ENCODE measurements around the gene XRN1. TPM values are rescaled to one million over a fixed set of nuclear protein-coding genes. Genes with fewer than 3 reads are reported as not detected.
A peak's percentile ranks its signal among the peaks of the same experiment; 100 is the strongest.
"Not testable (repeated sequence)": the region's sequence is repeated elsewhere in the genome, so short reads cannot be mapped to it uniquely, and the experiment has no call there.

Gene XRN1
- total RNA-seq, 1 donor, result 57.5 TPM

GRCh38 chr3:142356818-142357217 lies 91.0 kb downstream of the XRN1 start:
- H3K4me3 ChIP-seq (ENCODE audit: insufficient read depth, low read length), result no peak overlapping the region
- H3K36me3 ChIP-seq (ENCODE audit: insufficient read depth, low read length), result peaks cover 55% of the 10 kb centered on the region
- TF ChIP-seq CTCF (IDR thresholded peaks at IDR 0.05; ENCODE audit: extremely low read depth, low read depth, low read length), result no peak
- peak; percentile 46 for DNase-seq (ENCODE audit: insufficient read length, low spot score, missing footprints)
- no peaks in the 10 kb centered on the region for H4K20me1 ChIP-seq (ENCODE audit: insufficient read depth, low read length)
- no peak overlapping the region for H2AFZ ChIP-seq (ENCODE audit: low read length)
- H3K4me1 ChIP-seq (ENCODE audit: insufficient read depth, low read length), result peaks cover 6% of the 10 kb centered on the region
- no peaks in the 10 kb centered on the region for H3K27me3 ChIP-seq (ENCODE audit: insufficient read depth, low read length)
- H3K27ac ChIP-seq (ENCODE audit: low read depth, low read length), result no peak overlapping the region
- H3K79me2 ChIP-seq (ENCODE audit: insufficient read depth, low read length), result no peaks in the 10 kb centered on the region
- H3K4me2 ChIP-seq (ENCODE audit: insufficient read depth, low read length), result no peak overlapping the region
- H3K9me3 ChIP-seq (ENCODE audit: low read depth, low read length), result no peaks in the 10 kb centered on the region

- H3K9me3 ChIP-seq (ENCODE audit: low read depth, low read length), result no peaks in the 10 kb centered on the region
- no peak for DNase-seq (ENCODE audit: insufficient read length, low spot score, missing footprints)
- H4K20me1 ChIP-seq (ENCODE audit: insufficient read depth, low read length), result no peaks in the 10 kb centered on the region
- no peaks in the 10 kb centered on the region for H3K27me3 ChIP-seq (ENCODE audit: insufficient read depth, low read length)
- no peaks in the 10 kb centered on the region for H3K79me2 ChIP-seq (ENCODE audit: insufficient read depth, low read length)
- TF ChIP-seq CTCF (IDR thresholded peaks at IDR 0.05; ENCODE audit: extremely low read depth, low read depth, low read length), result no peak
- H3K36me3 ChIP-seq (ENCODE audit: insufficient read depth, low read length), result peaks cover 60% of the 10 kb centered on the region
- no peak overlapping the region for H3K27ac ChIP-seq (ENCODE audit: low read depth, low read length)
- H2AFZ ChIP-seq (ENCODE audit: low read length), result no peak overlapping the region
- H3K4me3 ChIP-seq (ENCODE audit: insufficient read depth, low read length), result no peak overlapping the region
- peaks cover 6% of the 10 kb centered on the region for H3K4me1 ChIP-seq (ENCODE audit: insufficient read depth, low read length)
- no peak overlapping the region for H3K4me2 ChIP-seq (ENCODE audit: insufficient read depth, low read length)
These were observed 92.1 kb downstream of the XRN1 start for GRCh38 chr3:142355692-142356091.

- no peak for DNase-seq (ENCODE audit: insufficient read length, low spot score, missing footprints)
- no peak for TF ChIP-seq CTCF (IDR thresholded peaks at IDR 0.05; ENCODE audit: extremely low read depth, low read depth, low read length)
- Histone ChIP-seq H3K27me3 (ENCODE audit: insufficient read depth, low read length) (no peaks in the 10 kb centered on the region), H3K36me3 (ENCODE audit: insufficient read depth, low read length) (peaks cover 64% of the 10 kb centered on the region), H3K79me2 (ENCODE audit: insufficient read depth, low read length) (no peaks in the 10 kb centered on the region), H3K4me3 (ENCODE audit: insufficient read depth, low read length) (no peak overlapping the region), H4K20me1 (ENCODE audit: insufficient read depth, low read length) (no peaks in the 10 kb centered on the region), H3K4me1 (ENCODE audit: insufficient read depth, low read length) (peaks cover 6% of the 10 kb centered on the region), H2AFZ (ENCODE audit: low read length) (no peak overlapping the region), H3K4me2 (ENCODE audit: insufficient read depth, low read length) (no peak overlapping the region), H3K27ac (ENCODE audit: low read depth, low read length) (no peak overlapping the region), H3K9me3 (ENCODE audit: low read depth, low read length) (no peaks in the 10 kb centered on the region)
These were observed 93.8 kb downstream of the XRN1 start for GRCh38 chr3:142354076-142354475.

- Histone ChIP-seq H3K9me3 (ENCODE audit: low read depth, low read length) (no peaks in the 10 kb centered on the region), H3K27me3 (ENCODE audit: insufficient read depth, low read length) (no peaks in the 10 kb centered on the region), H3K27ac (ENCODE audit: low read depth, low read length) (no peak overlapping the region), H3K4me3 (ENCODE audit: insufficient read depth, low read length) (no peak overlapping the region), H3K36me3 (ENCODE audit: insufficient read depth, low read length) (peaks cover 69% of the 10 kb centered on the region), H2AFZ (ENCODE audit: low read length) (no peak overlapping the region), H3K4me2 (ENCODE audit: insufficient read depth, low read length) (no peak overlapping the region), H3K4me1 (ENCODE audit: insufficient read depth, low read length) (peaks cover 6% of the 10 kb centered on the region), H3K79me2 (ENCODE audit: insufficient read depth, low read length) (no peaks in the 10 kb centered on the region), H4K20me1 (ENCODE audit: insufficient read depth, low read length) (no peaks in the 10 kb centered on the region)
- no peak for DNase-seq (ENCODE audit: insufficient read length, low spot score, missing footprints)
- no peak for TF ChIP-seq CTCF (IDR thresholded peaks at IDR 0.05; ENCODE audit: extremely low read depth, low read depth, low read length)
These were observed 94.3 kb downstream of the XRN1 start for GRCh38 chr3:142353571-142353970.

- H2AFZ ChIP-seq (ENCODE audit: low read length); H4K20me1 ChIP-seq (ENCODE audit: insufficient read depth, low read length); H3K27me3 ChIP-seq (ENCODE audit: insufficient read depth, low read length); H3K4me1 ChIP-seq (ENCODE audit: insufficient read depth, low read length); H3K79me2 ChIP-seq (ENCODE audit: insufficient read depth, low read length); H3K9me3 ChIP-seq (ENCODE audit: low read depth, low read length); H3K4me3 ChIP-seq (ENCODE audit: insufficient read depth, low read length); H3K4me2 ChIP-seq (ENCODE audit: insufficient read depth, low read length); DNase-seq (ENCODE audit: insufficient read length, low spot score, missing footprints); H3K27ac ChIP-seq (ENCODE audit: low read depth, low read length): not testable (repeated sequence)
- H3K36me3 ChIP-seq (ENCODE audit: insufficient read depth, low read length), result peaks cover 72% of the 10 kb centered on the region
These were observed 95.1 kb downstream of the XRN1 start for GRCh38 chr3:142352698-142353097.

Measured in osteoblast (primary cell).